Erythroblast (primary cell): Measurements from ENCODE around the gene HTN3.

Experiments
- DNase-seq, 2 experiments: peaks; one replicate each; lab custom pipeline; 2025; lab: John Stamatoyannopoulos, UW
- GATA1 ChIP-seq: IDR thresholded peaks from 2 replicates; pipeline ENCODE4 v1.6.1; 2011; ENCODE audit warnings: low read depth, mild to moderate bottlenecking, control low read depth, low read length, moderate library complexity
- POLR2A ChIP-seq: IDR thresholded peaks from 2 replicates; pipeline ENCODE4 v1.6.1; 2011; ENCODE audit warnings: mild to moderate bottlenecking, low read length

The HTN3 gene

GRCh38 chr4:70057651-70058050, 29.4 kb downstream of the HTN3 start:
- DNase-seq = no peak
- TF ChIP-seq POLR2A (no peak), GATA1 (no peak)

- DNase-seq = no peak
- TF ChIP-seq POLR2A = no peak
- no peak for TF ChIP-seq GATA1
These were observed 30.9 kb downstream of the HTN3 start for GRCh38 chr4:70059149-70059548.

GRCh38 chr4:70062000-70062399, 33.7 kb downstream of the HTN3 start:
- TF ChIP-seq POLR2A (no peak), GATA1 (no peak)
- DNase-seq = no peak

GRCh38 chr4:70080205-70080604, 51.9 kb downstream of the HTN3 start:
- DNase-seq = no peak

More at GRCh38 chr4:70080205-70080604, 51.9 kb downstream of the HTN3 start:
- TF ChIP-seq POLR2A = no peak
- no peak for TF ChIP-seq GATA1
